Gastrocnemius medialis (tissue), 4 donors: Measurements from ENCODE around the gene G6PC3. TPM values are rescaled to one million over a fixed set of nuclear protein-coding genes. Genes with fewer than 3 reads are reported as not detected.

Source experiments
- ATAC-seq, 2 donors: fragments of 150-250 bp; one replicate each; pipeline ENCODE4 v1.9.1; 2016
- DNase-seq, 2 donors: peaks; one replicate each; pipeline ENCODE4 v3.0.0-alpha.2; 2019
- H3K27ac ChIP-seq, 4 donors: fragments of 200-600 bp; sonication (generic); 1 replicate in 1 of 4; 2 replicates in 3 of 4; pipeline ENCODE4 v1.5.1; 2016 to 2018; ENCODE audit warnings: mild to moderate bottlenecking in 2 of 4, moderate library complexity in 1 of 4
- H3K27me3 ChIP-seq, 3 donors: fragments of 200-600 bp; sonication (generic) in 2 of 3; 1 replicate in 1 of 3; 2 replicates in 2 of 3; pipeline versions ENCODE4 v1.5.1 to v1.6.0; 2016 to 2019; ENCODE audit warnings: mild to moderate bottlenecking in 1 of 3, moderate library complexity in 1 of 3
- H3K36me3 ChIP-seq, 2 donors: fragments of 200-600 bp; sonication (generic) in 1 of 2; one replicate each; pipeline ENCODE4 v1.5.1; 2017 to 2018
- H3K4me1 ChIP-seq, 2 donors: fragments of 200-600 bp; sonication (generic) in 1 of 2; one replicate each; pipeline ENCODE4 v1.5.1; 2016 to 2017; ENCODE audit warnings: mild to moderate bottlenecking in 2 of 2
- H3K4me3 ChIP-seq, 4 donors: fragments of 200-600 bp; sonication (generic) in 3 of 4; 1 replicate in 1 of 4; 2 replicates in 3 of 4; pipeline ENCODE4 v1.5.1; 2016 to 2019; ENCODE audit warnings: mild to moderate bottlenecking in 2 of 4
- H3K9me3 ChIP-seq, 3 donors: fragments of 200-600 bp; sonication (generic) in 2 of 3; 1 replicate in 1 of 3; 2 replicates in 2 of 3; pipeline ENCODE4 v1.5.1; 2016 to 2019
- POLR2A ChIP-seq, 2 donors: fragments of 450-650 bp; IDR thresholded peaks; one replicate each; pipeline ENCODE4 v1.6.1; 2017; ENCODE audit warnings: antibody characterized with exemption in 2 of 2, mild to moderate bottlenecking in 2 of 2, moderate library complexity in 2 of 2
- in situ Hi-C, 4 donors: fragments of 200-750 bp; cut with MboI; loops; one replicate each; pipeline versions ENCODE4 v1.15.0 to v1.8.0; 2017; ENCODE audit warnings: low sequenced_read_pairs in 4 of 4
- intact Hi-C: fragments of 100-400 bp; cut with DNase I; formaldehyde crosslinking; loops from one replicate; pipeline ENCODE4 v1.15.1; 2023; ENCODE audit warnings: low total_unique reads
- total RNA-seq, 4 donors: library from RNA; depleted of rRNA; stranded (reverse); fragments of >200 nt; gene quantifications; one replicate each; pipeline versions ENCODE4 v1.1.0 to v1.2.3, GENCODE V29; 2016
- TF ChIP-seq, protein P1 (sequence below), 5 experiments: fragments of 450-650 bp in 3 of 5; fragments of 200-600 bp in 2 of 5; sonication (generic) in 2 of 5; IDR thresholded peaks in 4 of 5; conservative IDR thresholded peaks in 1 of 5; 1 replicate in 4 of 5; 2 replicates in 1 of 5; pipeline ENCODE4 v1.5.1; 2016 to 2019; ENCODE audit warnings: antibody characterized with exemption in 5 of 5, mild to moderate bottlenecking in 3 of 5, moderate library complexity in 3 of 5

The G6PC3 gene
- total RNA-seq, 4 donors from 2014 or later: 30.5 to 40.5 (median 36.4) TPM

- H3K27me3 ChIP-seq: no peaks in the 10 kb centered on the region
- H3K4me3 ChIP-seq: no peak overlapping the region
- peaks cover 6 to 13% of the 10 kb centered on the region in 2 donors for H3K4me1 ChIP-seq
- in situ Hi-C loops (no loop called here), intact Hi-C loops (no loop called here)
- no peak for DNase-seq
- H3K9me3 ChIP-seq: no peaks in the 10 kb centered on the region
- TF ChIP-seq, protein P1, sequence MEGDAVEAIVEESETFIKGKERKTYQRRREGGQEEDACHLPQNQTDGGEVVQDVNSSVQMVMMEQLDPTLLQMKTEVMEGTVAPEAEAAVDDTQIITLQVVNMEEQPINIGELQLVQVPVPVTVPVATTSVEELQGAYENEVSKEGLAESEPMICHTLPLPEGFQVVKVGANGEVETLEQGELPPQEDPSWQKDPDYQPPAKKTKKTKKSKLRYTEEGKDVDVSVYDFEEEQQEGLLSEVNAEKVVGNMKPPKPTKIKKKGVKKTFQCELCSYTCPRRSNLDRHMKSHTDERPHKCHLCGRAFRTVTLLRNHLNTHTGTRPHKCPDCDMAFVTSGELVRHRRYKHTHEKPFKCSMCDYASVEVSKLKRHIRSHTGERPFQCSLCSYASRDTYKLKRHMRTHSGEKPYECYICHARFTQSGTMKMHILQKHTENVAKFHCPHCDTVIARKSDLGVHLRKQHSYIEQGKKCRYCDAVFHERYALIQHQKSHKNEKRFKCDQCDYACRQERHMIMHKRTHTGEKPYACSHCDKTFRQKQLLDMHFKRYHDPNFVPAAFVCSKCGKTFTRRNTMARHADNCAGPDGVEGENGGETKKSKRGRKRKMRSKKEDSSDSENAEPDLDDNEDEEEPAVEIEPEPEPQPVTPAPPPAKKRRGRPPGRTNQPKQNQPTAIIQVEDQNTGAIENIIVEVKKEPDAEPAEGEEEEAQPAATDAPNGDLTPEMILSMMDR (IDR thresholded peaks at IDR 0.05 in 4 of 5, conservative IDR thresholded peaks at IDR 0.05 in 1 of 5): no peak
- no peak for TF ChIP-seq POLR2A (IDR thresholded peaks at IDR 0.05)
- ATAC-seq: no peak
- H3K36me3 ChIP-seq: peaks cover 0 to 20% of the 10 kb centered on the region in 2 donors
- no peak overlapping the region for H3K27ac ChIP-seq
Measured at GRCh38 chr17:44059101-44059892, 11.2 kb upstream of the G6PC3 start.

GRCh38 chr17:44061446-44061845 is 9.1 kb upstream of the G6PC3 start:
- Histone ChIP-seq H3K27ac (no peak overlapping the region), H3K4me3 (no peak overlapping the region), H3K9me3 (no peaks in the 10 kb centered on the region), H3K27me3 (no peaks in the 10 kb centered on the region), H3K4me1 (peaks cover 12 to 18% of the 10 kb centered on the region in 2 donors), H3K36me3 (peaks cover 0 to 20% of the 10 kb centered on the region in 2 donors)
- ATAC-seq (no peak), DNase-seq (no peak)
- no peak for TF ChIP-seq POLR2A (IDR thresholded peaks at IDR 0.05)
- in situ Hi-C loops: loop anchor here in 1 of 4 donors (10.0 kb wide), 1 partner anchor 63 kb away; the partner anchor contains the start of gene HDAC5
- intact Hi-C loops: no loop called here

DNA sequence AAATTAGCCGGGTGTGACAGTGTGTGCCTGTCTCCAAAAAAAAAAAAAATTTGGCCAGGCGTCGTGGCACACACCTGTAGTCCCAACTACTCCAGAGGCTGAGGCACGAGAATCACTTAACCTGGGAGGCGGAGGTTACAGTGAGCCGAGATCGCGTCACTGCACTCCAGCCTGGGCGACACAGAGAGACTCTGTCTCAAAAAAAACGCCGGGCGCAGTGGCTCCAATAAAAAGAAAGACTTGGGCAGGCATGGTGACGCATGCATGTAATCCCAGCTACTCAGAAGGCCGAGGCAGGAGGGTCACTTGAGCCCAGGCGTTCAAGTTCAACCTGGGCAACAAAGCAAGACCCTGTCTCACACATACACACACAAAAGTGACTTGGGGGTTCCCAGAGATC is 7.7 kb upstream of the G6PC3 start:
- DNase-seq: no peak
- TF ChIP-seq, protein P1 (IDR thresholded peaks at IDR 0.05 in 4 of 5, conservative IDR thresholded peaks at IDR 0.05 in 1 of 5): no peak
- TF ChIP-seq POLR2A (IDR thresholded peaks at IDR 0.05): no peak
- H3K4me1 ChIP-seq: peaks cover 18 to 27% of the 10 kb centered on the region in 2 donors
- in situ Hi-C loops (loop anchor here in 1 of 4 donors (10.0 kb wide), 1 partner anchor 62 kb away; the partner anchor contains the start of gene HDAC5), intact Hi-C loops (no loop called here)
- H3K9me3 ChIP-seq: no peaks in the 10 kb centered on the region
- H3K27ac ChIP-seq: peak overlapping the region in 1 of 4 donors; percentile 10
- H3K4me3 ChIP-seq: no peak overlapping the region
- ATAC-seq: no peak
- peaks cover 0 to 20% of the 10 kb centered on the region in 2 donors for H3K36me3 ChIP-seq
- H3K27me3 ChIP-seq: no peaks in the 10 kb centered on the region

DNA sequence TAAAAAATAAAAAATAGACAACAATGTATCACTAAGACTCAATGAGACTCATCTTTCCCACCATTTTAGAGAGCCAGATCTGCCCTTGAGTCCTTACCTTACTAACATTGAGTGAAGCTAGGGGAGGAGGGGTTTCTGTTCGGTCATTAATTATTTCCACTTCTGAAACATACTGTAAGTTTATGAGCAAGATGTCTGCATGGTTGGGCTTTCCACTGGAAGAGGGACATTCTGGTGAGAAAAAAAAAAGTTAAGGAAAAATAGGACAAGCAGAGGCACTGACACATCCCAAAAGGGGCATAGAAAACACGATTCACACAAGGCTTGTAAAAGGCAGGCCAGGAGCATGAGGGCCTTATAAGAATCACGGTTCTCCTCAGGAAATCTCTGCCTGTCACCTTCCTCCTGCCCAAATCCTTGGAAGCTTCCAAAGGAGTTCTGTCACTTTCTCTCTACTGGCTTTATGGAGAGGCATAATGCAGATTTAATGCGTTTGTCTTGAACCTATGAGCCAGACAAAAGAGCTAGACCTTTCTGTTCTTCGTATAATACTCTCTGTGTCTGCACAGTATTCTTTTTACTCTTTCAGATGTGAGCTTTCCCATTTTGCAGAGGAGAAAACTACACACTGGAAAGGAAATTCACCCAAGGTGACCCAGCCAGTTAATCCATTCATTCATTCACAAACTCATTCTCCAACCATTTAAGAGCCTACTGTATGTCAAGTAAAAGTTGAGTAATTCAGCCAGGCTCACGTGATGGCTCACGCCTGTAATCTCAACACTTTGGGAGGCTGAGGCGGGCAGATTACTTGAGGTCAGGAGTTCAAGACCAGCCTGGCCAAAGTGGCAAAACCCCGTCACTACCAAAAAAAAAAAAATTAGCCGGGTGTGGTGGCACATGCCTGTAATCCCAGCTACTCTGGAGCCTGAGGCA is 6.6 kb upstream of the G6PC3 start:
- no peak for TF ChIP-seq POLR2A (IDR thresholded peaks at IDR 0.05)
- TF ChIP-seq, protein P1 (IDR thresholded peaks at IDR 0.05 in 4 of 5, conservative IDR thresholded peaks at IDR 0.05 in 1 of 5): no peak
- Histone ChIP-seq H3K4me3 (no peak overlapping the region), H3K27me3 (no peaks in the 10 kb centered on the region), H3K27ac (no peak overlapping the region), H3K9me3 (no peaks in the 10 kb centered on the region), H3K4me1 (peaks cover 18 to 25% of the 10 kb centered on the region in 2 donors), H3K36me3 (peaks cover 0 to 13% of the 10 kb centered on the region in 2 donors)
- intact Hi-C loops: no loop called here
- ATAC-seq: no peak
- DNase-seq: no peak
- in situ Hi-C loops: loop anchor here in 1 of 4 donors (10.0 kb wide), 1 partner anchor 61 kb away; the partner anchor contains the start of gene HDAC5
